AG10803 (cell line): Measurements from ENCODE around the gene MBD5.

Source experiments
- DNase-seq: peaks from one replicate; pipeline ENCODE4 v3.0.0; 2010; ENCODE audit warnings: low read depth
- H3K4me3 ChIP-seq: 2 replicates; pipeline ENCODE4 v1.5.1; 2011; ENCODE audit warnings: mild to moderate bottlenecking, low read length, control low read depth
- TF ChIP-seq, protein P1 (sequence below): conservative IDR thresholded peaks from 2 replicates; pipeline ENCODE4 v1.5.1; 2011; ENCODE audit warnings: mild to moderate bottlenecking, low read length, control low read depth, inconsistent platforms

The MBD5 gene

DNA sequence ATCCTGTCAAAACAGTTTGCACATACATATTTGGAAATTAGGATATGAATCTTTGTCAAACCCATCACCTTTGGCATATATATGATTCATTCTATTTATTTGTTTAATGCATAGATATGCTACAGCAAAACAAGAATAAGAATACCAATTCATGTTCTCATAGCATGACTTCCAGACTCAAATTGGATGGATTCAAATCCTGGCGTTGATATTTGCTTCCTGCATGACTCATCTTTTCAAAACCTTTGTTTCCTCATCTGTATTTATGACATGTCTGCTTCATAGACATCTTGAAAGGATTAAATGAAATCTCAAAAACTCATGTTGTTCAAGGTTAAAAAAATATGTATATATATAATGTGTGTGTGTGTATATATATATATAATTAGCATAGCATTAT, 261.3 kb downstream of the MBD5 start:
- H3K4me3 ChIP-seq = no peak overlapping the region
- TF ChIP-seq, protein P1, sequence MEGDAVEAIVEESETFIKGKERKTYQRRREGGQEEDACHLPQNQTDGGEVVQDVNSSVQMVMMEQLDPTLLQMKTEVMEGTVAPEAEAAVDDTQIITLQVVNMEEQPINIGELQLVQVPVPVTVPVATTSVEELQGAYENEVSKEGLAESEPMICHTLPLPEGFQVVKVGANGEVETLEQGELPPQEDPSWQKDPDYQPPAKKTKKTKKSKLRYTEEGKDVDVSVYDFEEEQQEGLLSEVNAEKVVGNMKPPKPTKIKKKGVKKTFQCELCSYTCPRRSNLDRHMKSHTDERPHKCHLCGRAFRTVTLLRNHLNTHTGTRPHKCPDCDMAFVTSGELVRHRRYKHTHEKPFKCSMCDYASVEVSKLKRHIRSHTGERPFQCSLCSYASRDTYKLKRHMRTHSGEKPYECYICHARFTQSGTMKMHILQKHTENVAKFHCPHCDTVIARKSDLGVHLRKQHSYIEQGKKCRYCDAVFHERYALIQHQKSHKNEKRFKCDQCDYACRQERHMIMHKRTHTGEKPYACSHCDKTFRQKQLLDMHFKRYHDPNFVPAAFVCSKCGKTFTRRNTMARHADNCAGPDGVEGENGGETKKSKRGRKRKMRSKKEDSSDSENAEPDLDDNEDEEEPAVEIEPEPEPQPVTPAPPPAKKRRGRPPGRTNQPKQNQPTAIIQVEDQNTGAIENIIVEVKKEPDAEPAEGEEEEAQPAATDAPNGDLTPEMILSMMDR = no peak
- peak; percentile 45 for DNase-seq

DNA sequence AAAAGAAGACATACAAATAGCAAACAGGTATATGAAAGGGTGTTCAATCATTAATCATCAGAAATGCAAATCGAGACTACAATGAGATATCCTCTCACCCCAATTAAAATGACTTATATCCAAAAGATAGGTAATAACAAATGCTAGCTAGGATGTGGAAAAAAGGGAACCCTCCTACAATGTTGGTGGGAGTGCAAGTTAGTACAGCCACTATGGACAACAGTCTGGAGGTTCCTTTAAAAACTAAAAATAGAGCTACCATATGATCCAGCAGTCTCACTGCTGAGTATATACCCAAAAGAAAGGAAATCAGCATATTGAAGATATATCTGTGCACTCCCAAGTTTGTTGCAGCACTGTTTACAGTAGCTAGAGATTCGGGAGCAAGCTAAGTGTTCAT, 271.5 kb downstream of the MBD5 start:
- H3K4me3 ChIP-seq = no peak overlapping the region
- no peak for DNase-seq
- TF ChIP-seq, protein P1 = no peak

DNA sequence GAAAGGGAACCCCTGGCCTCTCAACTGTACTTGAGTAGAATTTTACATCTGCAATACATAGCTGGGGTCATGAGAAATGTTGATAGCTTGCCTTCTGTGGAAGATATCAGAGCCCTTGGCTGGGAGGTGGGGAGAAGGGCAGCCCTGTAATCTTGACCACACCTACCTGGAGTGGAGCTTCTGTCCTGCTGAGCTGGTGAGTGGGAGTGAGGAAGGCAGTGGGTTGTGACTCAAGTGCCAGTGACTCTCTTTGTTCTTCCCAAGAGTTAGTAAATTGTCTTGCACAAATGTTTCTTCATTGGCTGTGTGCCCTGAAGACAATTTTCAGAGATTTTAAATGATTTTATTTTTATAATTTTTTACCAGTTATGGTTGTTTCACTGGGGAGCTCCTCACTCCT, 277.3 kb downstream of the MBD5 start:
- DNase-seq = peak; percentile 4
- H3K4me3 ChIP-seq = no peak overlapping the region
- TF ChIP-seq, protein P1 = no peak

DNA sequence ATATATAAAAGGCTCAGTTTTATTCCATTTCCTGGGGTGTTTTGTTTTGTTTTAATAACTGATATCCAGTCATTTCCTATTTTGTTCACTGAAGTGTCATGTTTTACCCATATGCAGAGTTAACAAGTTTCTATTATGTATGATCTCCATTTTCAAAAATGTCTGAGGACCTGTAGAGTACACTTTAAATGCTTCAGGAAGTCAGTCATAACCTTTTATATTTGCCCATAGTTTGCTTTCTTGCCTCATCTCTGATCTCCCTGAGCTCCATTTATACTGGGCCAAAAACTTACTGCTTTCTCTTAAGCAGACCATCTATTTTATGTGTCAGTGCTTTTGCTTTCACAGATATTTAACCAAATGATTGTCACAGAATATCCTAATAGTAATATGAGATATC, 278.7 kb downstream of the MBD5 start:
- no peak for DNase-seq

DNA sequence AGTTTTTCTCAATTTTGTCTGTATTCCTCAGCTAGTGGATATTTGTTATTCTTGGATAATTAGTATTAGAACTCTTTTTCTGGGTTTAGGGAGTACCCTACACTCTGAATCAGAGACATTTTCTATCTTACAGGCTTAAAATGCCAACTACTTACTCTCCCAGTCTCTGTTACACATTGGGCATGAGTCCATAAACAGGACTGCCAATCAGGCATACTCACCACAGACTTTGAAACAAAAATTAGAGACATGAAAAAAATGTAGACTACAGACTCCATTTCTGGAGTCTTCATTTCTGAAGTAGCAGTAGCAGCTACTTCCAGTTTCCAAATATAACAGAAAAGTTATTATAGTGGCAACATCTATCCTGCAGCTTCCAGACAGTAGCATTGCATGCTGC, 279.7 kb downstream of the MBD5 start:
- H3K4me3 ChIP-seq = no peak overlapping the region
- peak; percentile 59 for DNase-seq
- TF ChIP-seq, protein P1 = no peak

More for the DNA sequence above, 278.7 kb downstream of the MBD5 start:
- no peak overlapping the region for H3K4me3 ChIP-seq
- TF ChIP-seq, protein P1 = no peak

DNA sequence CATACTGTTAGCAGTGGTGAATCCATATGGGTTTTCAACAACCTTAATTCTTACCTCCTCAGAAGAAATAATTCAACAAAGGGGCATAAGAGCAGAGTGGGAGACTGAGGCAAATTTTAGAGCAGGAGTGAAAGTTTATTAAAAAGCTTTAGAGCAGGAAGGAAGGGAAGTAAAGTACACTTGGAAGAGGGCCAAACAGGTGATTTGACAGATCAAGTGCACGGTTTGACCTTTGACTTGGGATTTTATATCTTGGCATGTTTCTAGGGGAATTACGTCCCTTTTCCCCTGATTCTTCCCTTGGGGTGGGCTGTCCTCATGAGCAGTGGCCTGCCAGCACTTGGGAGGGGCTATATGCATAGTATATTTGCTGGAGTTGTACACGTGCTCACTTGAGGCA, 280.5 kb downstream of the MBD5 start:
- TF ChIP-seq, protein P1 = no peak
- H3K4me3 ChIP-seq = no peak overlapping the region
- no peak for DNase-seq

DNA sequence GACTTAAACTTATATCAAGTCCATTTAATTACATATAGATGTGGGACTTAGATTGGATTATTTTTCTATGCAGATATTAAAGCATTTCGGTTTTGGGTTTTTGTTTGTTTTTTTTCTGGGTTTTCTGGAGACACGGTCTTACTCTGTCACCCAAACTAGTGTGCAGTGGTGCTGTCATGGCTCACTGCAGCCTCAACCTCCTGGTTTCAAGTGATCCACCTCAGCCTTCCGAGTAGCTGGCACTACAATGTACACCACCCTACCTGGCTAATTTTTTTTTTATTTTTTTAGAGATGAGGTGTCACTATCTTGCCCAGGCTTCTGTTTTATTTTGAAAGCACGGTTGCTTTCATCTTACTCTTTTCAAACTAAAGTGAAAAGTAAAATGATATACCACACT, 281.6 kb downstream of the MBD5 start:
- H3K4me3 ChIP-seq = no peak overlapping the region
- no peak for DNase-seq
- TF ChIP-seq, protein P1 = no peak
